Measurements from ENCODE around the gene ABCA10.

DNA sequence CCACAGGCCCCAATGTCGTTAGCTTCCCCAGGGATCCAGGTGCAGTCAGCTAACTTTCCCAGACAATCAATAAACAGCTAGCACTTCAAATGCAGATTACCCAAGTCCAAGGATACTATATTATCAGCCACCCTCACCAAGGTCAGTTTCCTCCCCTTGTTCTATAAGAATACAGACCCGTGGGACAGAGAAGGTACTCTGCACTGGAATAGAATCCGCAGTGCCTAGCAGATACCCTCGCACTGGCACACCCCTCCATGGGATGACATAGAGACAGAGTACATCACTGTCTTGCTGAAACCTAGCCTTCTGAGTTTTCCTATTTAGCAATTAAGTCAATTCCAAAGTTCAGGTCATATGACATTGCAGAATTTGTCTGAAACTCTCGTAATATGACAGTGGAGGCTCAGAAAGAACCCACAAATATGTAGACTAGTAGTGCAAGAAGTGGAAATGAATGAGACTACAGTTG lies 40.0 kb upstream of the ABCA10 start:
- TF ChIP-seq, protein P1, sequence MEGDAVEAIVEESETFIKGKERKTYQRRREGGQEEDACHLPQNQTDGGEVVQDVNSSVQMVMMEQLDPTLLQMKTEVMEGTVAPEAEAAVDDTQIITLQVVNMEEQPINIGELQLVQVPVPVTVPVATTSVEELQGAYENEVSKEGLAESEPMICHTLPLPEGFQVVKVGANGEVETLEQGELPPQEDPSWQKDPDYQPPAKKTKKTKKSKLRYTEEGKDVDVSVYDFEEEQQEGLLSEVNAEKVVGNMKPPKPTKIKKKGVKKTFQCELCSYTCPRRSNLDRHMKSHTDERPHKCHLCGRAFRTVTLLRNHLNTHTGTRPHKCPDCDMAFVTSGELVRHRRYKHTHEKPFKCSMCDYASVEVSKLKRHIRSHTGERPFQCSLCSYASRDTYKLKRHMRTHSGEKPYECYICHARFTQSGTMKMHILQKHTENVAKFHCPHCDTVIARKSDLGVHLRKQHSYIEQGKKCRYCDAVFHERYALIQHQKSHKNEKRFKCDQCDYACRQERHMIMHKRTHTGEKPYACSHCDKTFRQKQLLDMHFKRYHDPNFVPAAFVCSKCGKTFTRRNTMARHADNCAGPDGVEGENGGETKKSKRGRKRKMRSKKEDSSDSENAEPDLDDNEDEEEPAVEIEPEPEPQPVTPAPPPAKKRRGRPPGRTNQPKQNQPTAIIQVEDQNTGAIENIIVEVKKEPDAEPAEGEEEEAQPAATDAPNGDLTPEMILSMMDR (IDR thresholded peaks at IDR 0.05): no peak
- no peak for TF ChIP-seq EP300 (IDR thresholded peaks at IDR 0.05)
- TF ChIP-seq POLR2A (IDR thresholded peaks at IDR 0.05): no peak
